Heart right ventricle (tissue), 16 donors: ENCODE measurements around the gene C11orf21. TPM values are rescaled to one million over a fixed set of nuclear protein-coding genes. Genes with fewer than 3 reads are reported as not detected.

Experiments
- ATAC-seq, 8 donors: fragments of 200-7000 bp; cut with Tn5 transposase; one replicate each; pipeline ENCODE4 v1.9.1; 2020; ENCODE audit warnings: mild to moderate bottlenecking in 8 of 8, moderate library complexity in 8 of 8, moderate number of reproducible peaks in 1 of 8
- DNase-seq, 2 donors: peaks; one replicate each; pipeline ENCODE4 v3.0.0-alpha.2; 2020
- H3K27ac ChIP-seq, 10 donors: fragments of 200-600 bp; sonication (generic) in 2 of 10; one replicate each; pipeline versions ENCODE4 v1.5.0 to v1.8.0; 2020 to 2022; ENCODE audit warnings: mild to moderate bottlenecking in 3 of 10
- H3K27me3 ChIP-seq, 7 donors: fragments of 200-600 bp; one replicate each; pipeline ENCODE4 v1.8.0; 2021 to 2022; ENCODE audit warnings: mild to moderate bottlenecking in 2 of 7
- H3K36me3 ChIP-seq, 9 donors: fragments of 200-600 bp; sonication (generic) in 1 of 9; one replicate each; pipeline versions ENCODE4 v1.5.0 to v1.8.0; 2020 to 2022; ENCODE audit warnings: mild to moderate bottlenecking in 2 of 9
- H3K4me1 ChIP-seq, 9 donors: fragments of 200-600 bp; sonication (generic) in 1 of 9; one replicate each; pipeline versions ENCODE4 v1.5.0 to v1.8.0; 2020 to 2022; ENCODE audit warnings: mild to moderate bottlenecking in 4 of 9
- H3K4me3 ChIP-seq, 10 donors: fragments of 200-600 bp; sonication (generic) in 2 of 10; one replicate each; pipeline versions ENCODE4 v1.5.0 to v1.8.0; 2020 to 2022; ENCODE audit warnings: mild to moderate bottlenecking in 7 of 10, moderate library complexity in 2 of 10
- H3K9me3 ChIP-seq, 11 donors: fragments of 200-600 bp in 10 of 11; sonication (generic) in 2 of 11; one replicate each; pipeline versions ENCODE4 v1.5.0 to v1.8.0; 2013 to 2022; ENCODE audit warnings: mild to moderate bottlenecking in 2 of 11, control low read depth in 1 of 11, moderate library complexity in 1 of 11
- WGBS, 2 donors: extraction: QIAGEN DNeasy Blood & Tissue Kit; methylation state at CpG; one replicate each; pipeline ENCODE4 v1.1.7; 2013; ENCODE audit warnings: inconsistent platforms in 1 of 2; 5-methylcytosine and 5-hydroxymethylcytosine counted together
- intact Hi-C, 10 donors: fragments of 100-400 bp; cut with DNase I; formaldehyde crosslinking; loops; one replicate each; pipeline versions ENCODE4 v1.11.1 to v1.14.2; 2022
- polyA plus RNA-seq, 2 donors: library from polyadenylated mRNA; stranded (reverse); fragments of 200-250 nt; gene quantifications; one replicate each; pipeline ENCODE4 v1.2.3, GENCODE V29; 2013
- total RNA-seq, 10 donors: library from RNA; stranded (reverse); fragmentation: NEBNext Ultra II Directional in 3 of 10; extraction: Animal tissue kit (Norgen Biotek cat#: 25700) in 3 of 10; gene quantifications; one replicate each; pipeline versions ENCODE4 v1.2.1 to v1.2.4, GENCODE V29; 2021 to 2023
- TF ChIP-seq, protein P1 (sequence below), 9 donors: fragments of 200-600 bp; sonication (generic) in 2 of 9; IDR thresholded peaks; one replicate each; pipeline versions ENCODE4 v1.5.0 to v1.8.0; 2021 to 2022; ENCODE audit warnings: antibody characterized with exemption in 9 of 9, mild to moderate bottlenecking in 5 of 9, moderate library complexity in 1 of 9
- donor health status: Arrhythmogenic right ventricular cardiomyopathy.
- donor health status: ischemic (EF 13 %, LVEDD 7.1; RV severe dilation, severe dysfunction).
- donor health status: healthy with polysubstance abuse.
- donor health status: DM: no; HTN: yes; CAD: no.
- donor health status: DM: no; HTN: no; CAD: no.
- donor health status: ischemic (EF 25% LVEDD 6.9; RV normal size, moderate dysfunction).
- donor health status: ischemic (EF 25% LVEDD 5.7; RV mildly dilated, moderate dysfunction).
- donor health status: healthy.
- donor health status: DM: yes; HTN: yes; CAD: no.
- donor health status: Ischemic cardiomyopathy.
- donor health status: ischemic (EF 35%, LVEDD 5.7; RV mildly dilated, moderate dysfunction).
- donor health status: nonischemic (EF 11% LVEDD 7.7; RV severe dilation, severe dysfunction).
- donor health status: DM: yes; HTN: yes; CAD: no.
- donor health status: PGD.
- donor health status: ischemic (EF 29% LVEDD 5.4; RV normal size, mild dysfunction).
- donor health status: nonischemic (EF 23%, LVEDD 6.1; RV moderate dilation, normal function).

C11orf21 gene
- total and polyA plus RNA-seq, 12 donors, result 2.6 to 73.4 (median 31.1) TPM

DNA sequence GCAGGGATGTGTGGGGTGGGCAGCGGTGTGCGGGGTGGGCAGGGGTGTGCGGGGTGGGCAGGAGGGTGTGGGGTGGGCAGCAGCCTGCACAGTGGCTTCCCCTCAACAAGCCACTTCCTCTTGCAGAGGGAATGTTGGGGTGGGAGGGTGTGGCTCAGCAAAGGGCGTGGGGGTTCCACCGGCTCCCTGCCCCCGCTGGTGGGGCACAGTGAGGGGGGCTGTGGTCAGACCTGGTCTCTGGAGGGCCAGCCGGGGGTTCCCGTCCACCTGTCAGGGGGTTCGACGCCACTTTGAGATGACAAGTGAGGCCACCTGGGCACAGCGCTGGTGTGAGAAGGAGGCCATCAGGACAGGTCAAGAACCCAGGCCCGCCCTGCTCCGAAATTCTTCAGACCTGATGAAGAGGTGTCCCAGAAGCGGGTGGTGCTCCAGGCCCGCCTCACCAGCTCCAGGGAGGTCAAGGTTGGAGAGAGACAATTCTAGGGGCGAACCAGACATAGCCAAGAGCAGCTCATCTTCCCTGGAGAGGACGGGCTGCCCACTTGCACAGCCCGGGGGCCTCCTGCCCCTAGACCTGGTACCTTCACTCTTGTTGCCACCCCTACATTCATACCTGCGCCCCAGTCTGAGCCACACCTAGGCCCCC is 1.3 kb downstream of the C11orf21 start:
- ATAC-seq (no peak), DNase-seq (no peak)
- Histone ChIP-seq H3K4me1 (peaks cover 8 to 59% (median 26%) of the 10 kb centered on the region in 9 donors), H3K36me3 (peaks cover 0 to 14% (median 0%) of the 10 kb centered on the region in 9 donors), H3K27me3 (no peaks in the 10 kb centered on the region), H3K9me3 (no peaks in the 10 kb centered on the region), H3K4me3 (peak overlapping the region in 9 of 10 donors; percentile 28 to 58 (median 49)), H3K27ac (peak overlapping the region in 9 of 10 donors; percentile 39 to 96 (median 88))
- 74 to 81% methylated on average over 17 to 19 of the region's 19 CpGs for WGBS, 2 donors
- intact Hi-C loops, result loop anchor here in 9 of 10 donors (2.0 to 10.0 kb wide), 9 partner anchors 74 to 594 kb away; partner anchors contain the start of genes CD81 (in 1 of the 9), CDKN1C (in 1 of the 9) and TSSC4 (in 1 of the 9)
- TF ChIP-seq, protein P1, sequence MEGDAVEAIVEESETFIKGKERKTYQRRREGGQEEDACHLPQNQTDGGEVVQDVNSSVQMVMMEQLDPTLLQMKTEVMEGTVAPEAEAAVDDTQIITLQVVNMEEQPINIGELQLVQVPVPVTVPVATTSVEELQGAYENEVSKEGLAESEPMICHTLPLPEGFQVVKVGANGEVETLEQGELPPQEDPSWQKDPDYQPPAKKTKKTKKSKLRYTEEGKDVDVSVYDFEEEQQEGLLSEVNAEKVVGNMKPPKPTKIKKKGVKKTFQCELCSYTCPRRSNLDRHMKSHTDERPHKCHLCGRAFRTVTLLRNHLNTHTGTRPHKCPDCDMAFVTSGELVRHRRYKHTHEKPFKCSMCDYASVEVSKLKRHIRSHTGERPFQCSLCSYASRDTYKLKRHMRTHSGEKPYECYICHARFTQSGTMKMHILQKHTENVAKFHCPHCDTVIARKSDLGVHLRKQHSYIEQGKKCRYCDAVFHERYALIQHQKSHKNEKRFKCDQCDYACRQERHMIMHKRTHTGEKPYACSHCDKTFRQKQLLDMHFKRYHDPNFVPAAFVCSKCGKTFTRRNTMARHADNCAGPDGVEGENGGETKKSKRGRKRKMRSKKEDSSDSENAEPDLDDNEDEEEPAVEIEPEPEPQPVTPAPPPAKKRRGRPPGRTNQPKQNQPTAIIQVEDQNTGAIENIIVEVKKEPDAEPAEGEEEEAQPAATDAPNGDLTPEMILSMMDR (IDR thresholded peaks at IDR 0.05), result no peak

DNA sequence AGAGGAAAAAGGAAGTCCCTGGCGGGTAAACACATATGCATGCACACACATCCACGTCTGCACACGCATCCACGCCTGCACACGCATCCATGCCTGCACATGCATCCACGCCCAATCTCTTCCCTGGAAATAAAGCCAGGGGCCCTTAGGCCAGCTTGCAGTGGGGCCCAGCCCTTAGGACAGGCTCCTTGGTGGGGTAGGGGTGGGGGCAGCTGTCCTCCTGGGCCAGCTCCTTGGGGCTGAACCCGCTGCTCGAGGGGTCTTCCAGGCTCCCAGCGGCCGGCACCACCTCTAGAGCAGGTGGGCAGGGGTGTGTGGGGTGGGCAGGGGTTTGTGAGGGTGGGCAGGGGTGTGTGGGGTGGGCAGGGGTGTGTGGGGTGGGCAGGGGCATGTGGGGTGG is 1.9 kb downstream of the C11orf21 start:
- no peak overlapping the region for H3K27ac ChIP-seq
- H3K27me3 ChIP-seq, result no peaks in the 10 kb centered on the region
- H3K4me3 ChIP-seq, result no peak overlapping the region
- intact Hi-C loops, result loop anchor here in 9 of 10 donors (1.0 to 10.0 kb wide), 10 partner anchors 75 to 595 kb away; partner anchors contain the start of genes CD81 (in 1 of the 9), CDKN1C (in 1 of the 9) and TSSC4 (in 1 of the 9)
- ATAC-seq (no peak), DNase-seq (no peak)
- peaks cover 1 to 56% (median 19%) of the 10 kb centered on the region in 9 donors for H3K4me1 ChIP-seq
- WGBS, 2 donors, result 68 to 83% methylated on average over 10 of the region's 10 CpGs
- H3K9me3 ChIP-seq, result no peaks in the 10 kb centered on the region
- peaks cover 0 to 14% (median 0%) of the 10 kb centered on the region in 9 donors for H3K36me3 ChIP-seq
- TF ChIP-seq, protein P1 (IDR thresholded peaks at IDR 0.05), result no peak

DNA sequence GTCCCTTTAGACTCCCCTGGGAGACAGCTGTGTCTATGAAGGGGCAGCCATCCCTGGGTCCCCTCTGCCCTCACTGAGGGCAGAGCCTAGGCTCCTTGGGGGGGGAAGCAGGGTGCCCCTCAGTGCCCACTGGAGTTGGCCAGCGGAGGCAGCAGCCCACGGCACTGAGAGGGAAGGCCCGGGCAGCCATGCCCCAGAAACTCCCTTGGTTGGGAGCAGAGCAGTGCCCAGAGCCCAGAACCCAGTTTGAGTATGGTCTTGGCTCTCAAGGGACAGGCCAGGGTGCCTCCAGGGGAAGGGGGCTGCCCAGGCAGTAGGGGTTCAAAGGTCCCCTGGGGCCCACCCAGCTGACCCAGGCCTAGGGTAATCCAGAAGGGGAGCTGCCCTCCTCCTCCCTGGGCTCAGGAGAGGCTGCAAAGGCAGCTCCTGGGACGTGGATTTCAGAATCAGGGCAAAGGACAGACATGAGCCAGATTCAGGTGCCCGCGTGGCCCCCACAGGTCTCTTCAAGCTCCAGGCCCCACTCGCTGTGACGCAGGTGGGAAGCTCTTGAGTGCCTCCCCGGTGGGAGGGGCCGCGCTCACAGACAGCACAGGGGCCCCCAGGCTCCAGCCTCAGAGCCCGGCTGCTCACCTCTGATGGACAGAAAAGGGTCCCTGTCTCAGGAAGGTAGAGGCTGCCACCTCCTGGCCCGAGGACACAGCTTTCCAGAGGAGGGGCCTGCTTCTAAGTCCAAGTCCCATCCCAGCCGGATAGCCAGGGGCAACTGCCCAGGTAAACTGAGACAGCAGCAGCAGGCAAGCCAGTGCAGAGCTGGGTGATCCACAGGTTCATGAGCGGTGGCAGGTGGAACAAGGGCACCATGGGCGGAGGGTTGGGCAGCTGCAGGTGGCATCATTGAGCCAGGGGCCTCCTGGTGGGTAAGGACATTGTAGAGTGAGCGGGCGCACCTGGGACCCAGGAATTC is 2.6 kb downstream of the C11orf21 start:
- intact Hi-C loops, result loop anchor here in 3 of 10 donors (1.0 to 5.0 kb wide), 2 partner anchors 102 kb away; no protein-coding TSS in a partner anchor
- 62 to 70% methylated on average over 18 of the region's 18 CpGs for WGBS, 2 donors
- Histone ChIP-seq H3K4me3 (no peak overlapping the region), H3K36me3 (peaks cover 0 to 14% (median 0%) of the 10 kb centered on the region in 9 donors), H3K4me1 (peaks cover 0 to 56% (median 14%) of the 10 kb centered on the region in 9 donors), H3K27ac (peak overlapping the region in 3 of 10 donors; percentile 25 to 40 (median 31)), H3K27me3 (no peaks in the 10 kb centered on the region), H3K9me3 (no peaks in the 10 kb centered on the region)
- ATAC-seq (no peak), DNase-seq (no peak)
- TF ChIP-seq, protein P1 (IDR thresholded peaks at IDR 0.05), result peak in 7 of 9 donors; percentile 28 to 51 (median 38)
